ENCODE measurements around the gene ZBTB43.

DNA sequence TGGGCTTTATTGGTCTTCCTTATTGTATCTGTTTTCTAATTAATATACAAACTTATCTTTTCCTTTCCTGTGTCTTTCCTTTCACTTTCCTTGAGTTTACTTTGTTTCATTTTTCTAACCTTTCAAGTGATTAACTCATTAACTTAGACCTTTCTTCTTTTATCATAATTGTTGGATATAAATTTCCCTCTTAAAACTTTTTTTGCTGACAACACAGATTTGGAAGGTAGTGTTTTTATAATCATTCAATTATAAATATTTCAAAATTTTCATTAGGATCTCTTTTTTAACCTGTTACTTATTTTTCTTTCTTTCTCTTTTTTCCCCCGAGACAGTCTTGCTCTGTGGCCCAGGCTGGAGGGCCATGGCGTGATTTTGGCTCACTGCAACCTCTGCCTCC, 6.9 kb upstream of the ZBTB43 start:
- TF ChIP-seq, protein P1, sequence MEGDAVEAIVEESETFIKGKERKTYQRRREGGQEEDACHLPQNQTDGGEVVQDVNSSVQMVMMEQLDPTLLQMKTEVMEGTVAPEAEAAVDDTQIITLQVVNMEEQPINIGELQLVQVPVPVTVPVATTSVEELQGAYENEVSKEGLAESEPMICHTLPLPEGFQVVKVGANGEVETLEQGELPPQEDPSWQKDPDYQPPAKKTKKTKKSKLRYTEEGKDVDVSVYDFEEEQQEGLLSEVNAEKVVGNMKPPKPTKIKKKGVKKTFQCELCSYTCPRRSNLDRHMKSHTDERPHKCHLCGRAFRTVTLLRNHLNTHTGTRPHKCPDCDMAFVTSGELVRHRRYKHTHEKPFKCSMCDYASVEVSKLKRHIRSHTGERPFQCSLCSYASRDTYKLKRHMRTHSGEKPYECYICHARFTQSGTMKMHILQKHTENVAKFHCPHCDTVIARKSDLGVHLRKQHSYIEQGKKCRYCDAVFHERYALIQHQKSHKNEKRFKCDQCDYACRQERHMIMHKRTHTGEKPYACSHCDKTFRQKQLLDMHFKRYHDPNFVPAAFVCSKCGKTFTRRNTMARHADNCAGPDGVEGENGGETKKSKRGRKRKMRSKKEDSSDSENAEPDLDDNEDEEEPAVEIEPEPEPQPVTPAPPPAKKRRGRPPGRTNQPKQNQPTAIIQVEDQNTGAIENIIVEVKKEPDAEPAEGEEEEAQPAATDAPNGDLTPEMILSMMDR (conservative IDR thresholded peaks at IDR 0.05; ENCODE audit: low read depth, low read length), result no peak
- TF ChIP-seq POLR2A (IDR thresholded peaks at IDR 0.05; ENCODE audit: low read depth, low read length), result no peak
- TF ChIP-seq FOS (IDR thresholded peaks at IDR 0.05; ENCODE audit: low read depth, low read length), result no peak

All from IMR-90 (cell line).